ENCODE measurements around the gene SLC8A2. TPM values are rescaled to one million over a fixed set of nuclear protein-coding genes. Genes with fewer than 3 reads are reported as not detected.

Gene SLC8A2
- total and polyA plus RNA-seq, 3 donors from 2014 or later, result 4.2 to 12.9 (median 5.0) TPM

- DNase-seq, result no peak
- TF ChIP-seq CTCF (IDR thresholded peaks at IDR 0.05) (no peak), POLR2A (IDR thresholded peaks at IDR 0.05) (no peak)
- Histone ChIP-seq H3K4me3 (no peak overlapping the region), H3K27me3 (no peaks in the 10 kb centered on the region), H3K27ac (no peak overlapping the region), H3K9me3 (no peaks in the 10 kb centered on the region), H3K36me3 (ENCODE audit: low read depth, missing control alignments) (no peaks in the 10 kb centered on the region), H3K4me1 (peaks cover 4% of the 10 kb centered on the region)
- WGBS, 2 donors, result 77 to 78% methylated on average over 14 of the region's 14 CpGs
- intact Hi-C loops (cut with DNase I; ENCODE audit: low total_unique reads), result no loop called here
Observed at GRCh38 chr19:47459477-47459876, 12.2 kb downstream of the SLC8A2 start.

- intact Hi-C loops (cut with DNase I; ENCODE audit: low total_unique reads), result no loop called here
- Histone ChIP-seq H3K27me3 (no peaks in the 10 kb centered on the region), H3K9me3 (no peaks in the 10 kb centered on the region), H3K4me1 (peaks cover 4% of the 10 kb centered on the region), H3K4me3 (no peak overlapping the region), H3K27ac (no peak overlapping the region), H3K36me3 (ENCODE audit: low read depth, missing control alignments) (no peaks in the 10 kb centered on the region)
- TF ChIP-seq CTCF (IDR thresholded peaks at IDR 0.05), result no peak
- TF ChIP-seq POLR2A (IDR thresholded peaks at IDR 0.05), result no peak
- no peak for DNase-seq
- WGBS, 2 donors, result 18 to 32% methylated on average over 5 of the region's 5 CpGs
Observed at GRCh38 chr19:47458672-47459071, 13.0 kb downstream of the SLC8A2 start.

GRCh38 chr19:47456721-47457474, 14.8 kb downstream of the SLC8A2 start:
- no peaks in the 10 kb centered on the region for H3K27me3 ChIP-seq
- H3K9me3 ChIP-seq, result no peaks in the 10 kb centered on the region
- no peak overlapping the region for H3K27ac ChIP-seq
- no peak for DNase-seq
- H3K36me3 ChIP-seq (ENCODE audit: low read depth, missing control alignments), result no peaks in the 10 kb centered on the region
- TF ChIP-seq CTCF (IDR thresholded peaks at IDR 0.05) (no peak), POLR2A (IDR thresholded peaks at IDR 0.05) (no peak)
- intact Hi-C loops (cut with DNase I; ENCODE audit: low total_unique reads), result no loop called here
- H3K4me3 ChIP-seq, result peak overlapping the region; percentile 4 to 12
- WGBS, 2 donors, result 22 to 55% methylated on average over 11 to 13 of the region's 77 CpGs
- H3K4me1 ChIP-seq, result peaks cover 4% of the 10 kb centered on the region

GRCh38 chr19:47450478-47450877, 21.2 kb downstream of the SLC8A2 start:
- TF ChIP-seq POLR2A (IDR thresholded peaks at IDR 0.05) (no peak), CTCF (IDR thresholded peaks at IDR 0.05) (no peak)
- Histone ChIP-seq H3K4me3 (no peak overlapping the region), H3K9me3 (no peaks in the 10 kb centered on the region), H3K36me3 (ENCODE audit: low read depth, missing control alignments) (no peaks in the 10 kb centered on the region), H3K27me3 (no peaks in the 10 kb centered on the region), H3K4me1 (peaks cover 12% of the 10 kb centered on the region), H3K27ac (no peak overlapping the region)
- DNase-seq, result no peak
- intact Hi-C loops (cut with DNase I; ENCODE audit: low total_unique reads), result no loop called here
- WGBS, 2 donors, result 65 to 75% methylated on average over 5 to 7 of the region's 7 CpGs

- WGBS, 2 donors, result 26 to 29% methylated on average over 9 of the region's 9 CpGs
- no peaks in the 10 kb centered on the region for H3K36me3 ChIP-seq (ENCODE audit: low read depth, missing control alignments)
- H3K4me3 ChIP-seq, result peak overlapping the region in 1 of 2 donors; percentile 43
- H3K4me1 ChIP-seq, result peaks cover 14% of the 10 kb centered on the region
- H3K9me3 ChIP-seq, result no peaks in the 10 kb centered on the region
- H3K27ac ChIP-seq, result no peak overlapping the region
- H3K27me3 ChIP-seq, result no peaks in the 10 kb centered on the region
- TF ChIP-seq POLR2A (IDR thresholded peaks at IDR 0.05) (no peak), CTCF (IDR thresholded peaks at IDR 0.05) (no peak)
- no peak for DNase-seq
- intact Hi-C loops (cut with DNase I; ENCODE audit: low total_unique reads), result no loop called here
Observed at GRCh38 chr19:47448360-47448727, 23.3 kb downstream of the SLC8A2 start.
